CD1c-positive myeloid dendritic cell (primary cell): ENCODE measurements around the gene TASP1.
"Not testable (repeated sequence)": the region's sequence is repeated elsewhere in the genome, so short reads cannot be mapped to it uniquely, and the experiment has no call there.

Source experiments
- DNase-seq: peaks from one replicate; pipeline ENCODE4 v3.0.0-alpha.2; 2016; ENCODE audit errors: extremely low spot score

Gene TASP1, protein sequence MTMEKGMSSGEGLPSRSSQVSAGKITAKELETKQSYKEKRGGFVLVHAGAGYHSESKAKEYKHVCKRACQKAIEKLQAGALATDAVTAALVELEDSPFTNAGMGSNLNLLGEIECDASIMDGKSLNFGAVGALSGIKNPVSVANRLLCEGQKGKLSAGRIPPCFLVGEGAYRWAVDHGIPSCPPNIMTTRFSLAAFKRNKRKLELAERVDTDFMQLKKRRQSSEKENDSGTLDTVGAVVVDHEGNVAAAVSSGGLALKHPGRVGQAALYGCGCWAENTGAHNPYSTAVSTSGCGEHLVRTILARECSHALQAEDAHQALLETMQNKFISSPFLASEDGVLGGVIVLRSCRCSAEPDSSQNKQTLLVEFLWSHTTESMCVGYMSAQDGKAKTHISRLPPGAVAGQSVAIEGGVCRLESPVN

DNA sequence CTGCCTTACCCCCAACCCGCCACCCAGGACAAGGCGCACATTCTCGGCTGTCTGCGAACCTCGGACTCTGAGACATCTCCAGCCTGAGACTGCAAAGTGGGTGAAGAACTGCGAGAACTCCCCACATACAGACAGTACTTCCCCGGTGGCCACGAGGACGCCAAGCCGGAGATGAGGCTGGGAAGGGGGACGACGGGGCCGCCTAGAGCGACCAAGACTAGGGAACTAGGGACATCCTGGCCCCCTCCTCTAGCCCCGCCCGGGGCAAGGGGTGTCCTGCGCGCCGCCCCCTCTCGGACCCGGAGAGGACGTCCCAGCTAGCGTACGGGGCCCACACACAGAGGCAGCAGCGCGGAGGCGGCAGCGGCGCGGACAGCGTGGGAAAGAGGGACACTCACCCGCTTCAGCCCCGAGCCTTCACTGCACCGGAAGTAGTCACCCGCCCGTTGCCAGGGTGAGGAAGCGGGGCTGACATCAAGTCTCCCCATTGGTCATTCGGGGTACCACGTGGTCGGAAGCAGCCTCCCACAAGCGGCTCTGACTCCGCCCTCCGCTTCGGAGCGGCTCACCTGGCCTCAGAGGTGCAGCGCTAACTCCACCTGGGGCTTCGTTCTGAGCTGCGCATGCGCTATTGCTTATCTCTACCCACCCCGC is at the start of gene TASP1:
TSS of gene TASP1 (minus strand) at position 437 of the 654 bp plus-strand sequence. CDS start 8,854 bp downstream, outside the sequence.
- DNase-seq = peak; percentile 97

DNA sequence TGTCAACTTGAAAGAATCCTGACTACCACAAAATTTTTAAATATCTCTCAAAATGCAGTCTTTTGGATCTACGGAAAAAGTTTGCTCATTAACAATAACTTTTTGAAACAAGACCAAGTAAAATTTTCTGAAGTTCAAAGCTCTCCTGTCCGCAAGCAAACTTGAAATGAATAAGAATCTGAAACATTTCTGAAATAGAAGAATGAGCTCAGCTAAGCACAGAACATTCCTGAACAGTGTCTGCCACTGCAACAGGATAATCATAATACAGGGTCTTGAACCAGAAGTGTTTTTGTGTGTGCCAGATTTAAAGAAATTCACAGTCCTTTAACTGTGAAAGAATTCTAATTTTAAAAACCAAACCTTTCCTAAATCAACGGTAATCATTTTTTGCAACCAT is 49.1 kb upstream of the TASP1 start:
- no peak for DNase-seq

DNA sequence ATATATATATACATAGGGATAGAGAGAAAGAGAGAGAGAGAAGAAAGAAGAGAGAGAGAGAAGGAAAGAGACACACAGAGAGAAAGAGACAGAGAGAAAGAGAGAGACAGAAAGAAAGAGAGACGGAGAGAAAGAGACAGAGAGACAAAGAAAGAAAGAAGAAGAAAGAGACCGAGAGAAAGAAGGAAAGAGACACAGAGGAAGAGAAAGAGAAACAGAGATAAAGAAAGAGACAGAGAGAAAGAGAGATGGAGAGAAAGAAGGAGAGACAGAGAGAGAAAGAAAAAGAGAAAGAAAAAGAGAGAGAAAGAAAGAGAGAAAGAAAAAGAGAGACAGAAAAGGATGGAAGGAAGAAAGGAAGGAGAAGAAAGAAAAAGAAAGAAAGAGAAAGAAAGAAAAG is 46.9 kb upstream of the TASP1 start:
- DNase-seq = no peak

DNA sequence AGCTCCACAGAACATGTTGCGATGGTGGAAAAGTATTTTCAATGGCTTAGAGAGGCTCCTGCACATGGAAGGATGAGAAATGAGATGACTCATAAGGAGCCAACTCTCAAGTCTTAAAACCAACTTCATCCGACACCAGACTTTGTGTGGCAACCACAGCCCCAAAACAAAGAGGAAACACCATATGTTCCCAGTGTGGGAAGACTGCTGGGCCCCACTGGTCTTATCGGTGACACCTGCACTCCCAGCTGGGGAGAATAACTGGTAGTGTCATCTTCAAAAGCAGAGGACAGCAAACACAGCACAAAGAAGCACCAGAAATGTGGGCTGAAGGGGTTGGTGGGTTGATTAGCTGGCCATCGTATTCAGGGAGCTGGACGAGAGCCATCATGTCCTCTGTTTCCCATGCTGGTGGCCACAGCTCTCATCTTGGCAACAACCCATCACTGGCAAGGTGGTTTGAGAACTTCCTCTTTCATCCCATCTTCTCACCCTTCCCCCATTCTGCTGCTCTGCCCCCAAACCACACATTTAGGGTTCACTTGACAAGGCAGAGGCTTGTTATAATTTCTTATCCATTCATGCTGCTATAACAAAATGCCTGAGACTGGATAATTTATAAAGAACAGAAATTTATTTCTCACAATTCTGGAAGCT is 46.0 kb upstream of the TASP1 start:
- DNase-seq = no peak

DNA sequence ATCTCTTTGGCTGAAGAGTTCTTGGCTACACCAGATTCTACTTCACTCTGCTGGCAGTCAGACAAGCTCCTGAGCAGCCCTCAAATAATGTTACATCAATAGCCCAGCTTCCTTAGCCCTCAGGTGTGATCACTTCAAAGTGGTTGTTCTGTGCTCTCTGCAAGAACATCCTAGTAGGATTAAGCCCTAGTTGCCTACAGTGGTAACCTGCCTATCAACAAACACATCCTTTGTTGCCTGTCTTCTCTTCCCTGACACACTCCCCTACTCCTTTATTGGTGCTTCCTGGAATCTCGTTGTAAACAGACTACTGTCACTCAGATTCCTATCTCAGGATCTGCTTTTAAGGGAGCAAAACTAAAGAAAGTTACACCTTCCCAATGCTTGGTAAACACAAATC is 45.1 kb upstream of the TASP1 start:
- no peak for DNase-seq

DNA sequence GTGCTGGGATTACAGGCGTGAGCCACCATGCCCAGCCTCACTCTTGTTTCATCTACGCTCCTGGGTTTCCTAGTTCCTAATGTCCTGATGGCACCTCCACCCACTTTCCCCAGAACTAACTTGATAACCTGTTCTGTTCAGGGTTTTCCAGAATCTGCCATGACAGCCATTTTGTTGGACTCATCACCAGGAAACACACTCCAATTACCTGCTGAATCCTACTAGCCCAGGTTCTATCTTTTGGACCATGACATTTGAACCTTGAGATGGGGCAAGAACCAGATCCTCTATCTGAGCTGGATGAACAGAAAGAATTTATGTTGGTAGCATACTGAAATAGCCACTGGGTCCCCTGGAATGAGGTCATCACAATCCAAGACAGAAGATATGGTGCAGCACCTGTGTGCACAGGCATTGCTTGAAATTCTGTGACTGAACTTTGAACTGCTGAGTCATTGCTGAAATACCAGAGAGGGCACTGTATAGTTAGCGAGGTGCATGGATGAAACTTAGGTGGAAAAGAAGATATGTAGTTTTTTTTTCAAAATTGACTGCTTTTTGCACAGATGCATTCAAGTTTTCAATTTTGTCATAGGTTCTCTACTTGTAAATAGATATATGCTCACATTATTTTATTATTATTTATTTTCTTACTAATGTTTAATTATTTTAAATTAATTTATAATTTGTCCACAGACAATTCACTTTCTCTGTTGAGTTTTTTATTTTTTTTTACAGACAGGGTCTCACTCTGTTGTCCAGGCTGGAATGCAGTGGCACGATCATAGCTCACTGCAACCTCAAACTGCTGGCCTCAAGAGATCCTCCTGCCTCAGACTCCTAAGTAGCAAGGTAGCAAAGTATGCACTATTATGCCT is 42.8 kb upstream of the TASP1 start:
- no peak for DNase-seq

DNA sequence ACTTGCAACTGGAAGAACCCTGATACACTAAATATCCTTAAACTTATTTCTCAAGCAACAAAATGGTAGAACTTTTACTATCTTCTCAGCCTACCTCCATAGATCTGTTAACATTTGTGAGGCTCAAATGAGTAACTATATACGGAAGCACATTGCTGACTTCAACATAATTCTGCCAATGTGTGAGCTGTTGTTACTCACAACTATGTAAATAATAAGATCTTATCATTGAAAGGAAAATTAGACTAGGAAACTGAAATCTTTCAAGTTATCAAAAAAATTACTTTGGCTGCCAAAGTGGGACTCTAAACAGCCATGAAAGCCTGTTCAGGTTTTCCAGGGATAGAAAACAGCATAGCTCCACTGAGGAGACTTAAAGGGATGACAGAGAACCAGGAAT is 40.2 kb upstream of the TASP1 start:
- DNase-seq = no peak

DNA sequence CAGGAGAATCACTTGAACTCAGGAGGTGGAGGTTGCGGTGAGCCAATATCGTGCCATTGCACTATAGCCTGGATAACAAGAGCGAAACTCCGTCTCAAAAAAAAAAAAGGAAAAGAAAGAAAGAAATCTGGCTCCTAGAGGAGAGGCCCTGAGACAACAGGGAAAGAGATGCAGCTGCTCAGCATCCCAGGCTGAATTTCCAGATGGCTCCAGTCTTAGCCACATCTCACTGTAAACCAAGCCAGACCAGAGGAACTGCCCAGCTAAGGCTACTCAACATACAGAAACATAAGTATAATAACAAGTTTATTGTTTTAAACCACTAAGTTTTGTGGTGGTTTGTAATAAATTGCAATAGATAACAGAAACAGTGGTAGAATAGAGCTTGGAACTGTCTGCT is 38.5 kb upstream of the TASP1 start:
- no peak for DNase-seq

DNA sequence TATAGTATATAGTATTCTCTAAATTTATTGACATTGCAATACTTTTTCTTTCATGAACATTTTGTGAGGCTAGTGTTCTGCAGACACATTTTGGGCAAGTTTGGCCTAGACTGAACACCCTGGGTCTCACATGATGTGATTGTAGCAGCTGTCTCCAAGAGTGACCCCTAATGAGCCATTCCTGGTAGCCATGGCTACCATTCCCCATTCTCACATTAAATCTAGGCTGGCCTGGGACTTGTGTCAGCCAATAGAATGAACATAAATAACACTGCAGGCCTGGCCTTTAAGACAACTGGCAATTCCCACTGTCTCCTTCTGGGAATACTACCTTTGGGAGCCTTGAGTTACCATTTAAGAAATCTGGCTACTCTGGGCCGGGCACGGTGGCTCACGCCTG is 38.0 kb upstream of the TASP1 start:
- no peak for DNase-seq

DNA sequence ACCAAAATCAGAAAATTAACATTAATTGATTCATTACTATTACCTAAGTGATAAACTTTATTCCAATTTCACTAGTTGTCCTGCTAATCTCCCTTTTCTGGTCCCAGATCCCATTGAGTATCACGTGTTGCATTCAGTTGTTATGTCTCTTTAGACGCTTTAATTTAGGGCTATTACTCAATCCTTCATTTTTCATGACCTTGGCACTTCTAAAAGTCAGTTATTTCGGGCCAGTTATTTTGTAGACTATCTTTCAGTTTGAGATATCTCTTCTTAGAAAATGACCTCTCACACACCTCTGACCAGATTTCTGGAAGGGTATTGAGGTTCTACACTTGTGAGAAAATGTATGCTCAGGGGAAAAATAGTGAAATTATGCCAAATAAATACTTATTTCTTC is 34.0 kb upstream of the TASP1 start:
- DNase-seq = no peak

DNA sequence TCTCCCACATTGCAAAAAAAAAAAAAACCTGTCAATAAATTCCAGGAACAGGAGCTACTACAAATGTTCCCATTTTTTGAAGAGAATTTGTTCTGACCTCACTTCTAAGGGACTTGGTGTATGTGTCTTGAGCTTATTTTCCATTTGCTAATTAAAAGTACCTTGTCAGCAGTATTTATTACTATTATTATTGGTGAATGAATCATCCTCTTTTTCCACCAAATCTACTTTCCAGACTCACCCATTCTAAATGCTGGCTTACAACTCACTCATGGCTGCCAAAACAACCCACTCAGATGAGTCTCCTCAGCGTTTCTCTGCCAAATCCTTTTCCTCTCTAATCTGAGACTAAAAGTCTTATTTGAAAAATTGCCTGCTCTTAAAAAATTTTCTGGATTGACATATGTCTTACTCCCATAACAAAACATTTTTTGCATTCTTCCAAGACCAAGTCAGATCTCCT is 33.2 kb upstream of the TASP1 start:
- no peak for DNase-seq

DNA sequence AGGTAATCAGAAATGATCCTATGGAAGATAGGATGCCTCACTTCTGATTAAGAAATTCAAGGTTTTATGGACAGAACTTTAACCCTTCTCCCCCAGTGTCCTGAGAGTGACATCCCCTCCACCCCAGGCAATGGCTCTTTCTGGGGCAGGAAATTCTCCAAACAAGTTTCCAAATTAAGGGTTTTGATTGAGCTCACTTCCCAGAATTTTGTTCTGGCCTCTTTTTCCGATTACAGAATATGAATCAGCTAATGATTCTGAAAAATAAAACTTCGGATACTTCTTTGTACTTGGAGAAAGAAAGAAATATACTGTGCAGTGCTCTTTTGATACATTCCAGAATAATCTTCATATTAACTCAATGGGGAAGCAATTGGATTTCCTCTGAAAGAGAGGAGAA is 32.8 kb upstream of the TASP1 start:
- DNase-seq = no peak

DNA sequence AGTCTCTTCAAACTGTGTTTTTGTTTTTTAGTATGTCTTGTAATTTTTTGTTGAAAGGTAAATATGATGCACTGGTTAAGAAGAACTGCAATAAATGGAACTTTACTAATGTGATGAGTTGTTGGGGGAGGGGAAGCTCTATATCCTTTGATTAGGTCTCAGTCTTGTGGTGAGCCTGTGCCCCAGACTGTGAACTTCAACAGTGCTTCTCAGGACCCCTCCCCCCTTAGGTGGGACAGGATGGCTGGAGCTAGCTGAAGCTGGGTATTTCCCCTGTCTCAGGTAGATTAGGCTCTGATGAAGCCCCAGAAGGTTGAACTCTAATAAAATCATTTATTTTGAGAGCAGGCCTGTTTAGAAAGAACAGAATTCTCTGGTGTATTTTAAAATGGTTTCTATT is 31.4 kb upstream of the TASP1 start:
- DNase-seq = no peak

DNA sequence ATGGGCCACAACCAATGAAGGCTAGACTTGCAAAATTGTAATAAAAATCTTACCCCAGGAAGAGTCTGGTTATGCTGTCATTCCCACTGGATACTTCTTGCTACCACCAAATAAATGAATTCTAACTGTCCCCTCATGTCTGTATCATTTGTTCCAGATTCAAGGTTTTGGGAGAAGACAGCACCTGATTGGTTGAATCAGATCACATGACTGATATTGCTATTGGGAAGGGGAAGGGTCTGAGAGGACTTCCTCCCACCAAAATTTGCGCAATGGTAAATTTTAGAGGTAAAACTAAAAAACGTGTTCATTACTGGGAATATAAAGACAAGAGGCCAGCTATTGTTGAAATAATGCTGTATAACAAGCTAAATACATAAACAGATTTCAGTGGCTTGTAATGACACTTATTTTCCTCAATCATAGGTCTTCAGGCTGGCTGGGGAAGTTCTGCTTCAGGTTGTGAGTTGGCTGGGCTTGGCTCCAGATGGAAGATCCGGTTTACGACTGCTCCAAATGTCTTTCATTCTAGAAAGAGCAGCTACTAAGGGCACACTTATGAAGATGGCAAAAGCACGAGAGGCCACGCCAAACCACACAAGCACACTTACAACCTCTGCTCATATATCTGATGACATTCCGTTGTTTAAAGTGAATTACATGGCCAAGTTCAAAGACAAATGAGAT is 27.1 kb upstream of the TASP1 start:
- no peak for DNase-seq

DNA sequence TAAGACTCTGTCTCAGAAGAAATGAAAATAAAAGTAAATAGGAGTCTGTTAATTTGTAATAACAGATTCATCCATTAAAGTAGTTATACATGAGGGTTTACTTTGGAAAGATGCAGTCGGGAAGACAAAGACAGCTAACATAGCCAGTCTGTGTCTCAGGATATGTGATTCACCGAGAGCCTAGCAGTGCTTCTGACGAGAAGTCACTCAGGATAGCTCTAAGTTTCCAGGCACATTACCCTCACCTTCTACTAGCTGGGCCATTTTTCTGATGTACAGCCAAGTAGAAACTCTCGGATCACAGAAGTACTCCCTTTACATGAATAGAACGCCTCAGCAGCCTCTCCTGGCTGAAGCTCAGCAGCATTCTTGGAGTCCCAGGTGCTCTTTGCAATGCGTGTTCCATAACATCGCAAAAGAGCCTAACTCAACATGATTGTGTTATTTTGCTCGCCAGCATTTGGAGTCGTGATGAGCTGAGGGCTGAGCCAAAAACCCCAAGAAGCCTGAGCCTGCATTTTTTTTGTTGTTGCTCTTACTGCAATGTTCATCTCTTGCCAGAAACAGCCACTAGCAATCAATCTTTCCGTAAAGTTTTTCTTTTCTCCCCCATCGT is 22.4 kb upstream of the TASP1 start:
- no peak for DNase-seq

DNA sequence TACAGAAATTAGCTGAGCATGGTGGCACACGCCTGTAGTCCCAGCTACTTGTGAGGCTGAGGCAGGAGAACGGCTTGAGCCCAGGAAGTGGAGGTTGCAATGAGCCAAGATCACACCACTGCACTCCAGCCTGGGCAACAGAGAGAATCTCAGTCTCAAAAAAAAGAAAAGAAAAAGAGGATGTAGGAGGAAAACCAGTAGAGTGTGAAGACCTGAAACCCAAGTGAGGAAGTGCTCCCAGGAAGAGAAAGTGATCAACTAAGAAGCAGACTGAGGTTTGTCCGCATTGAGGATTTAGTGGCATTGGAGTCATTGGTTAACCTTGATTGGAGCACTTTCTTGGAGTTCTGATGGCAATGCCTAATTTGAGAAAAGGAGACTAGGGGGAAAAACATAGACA is 20.6 kb upstream of the TASP1 start:
- peak; percentile 40 for DNase-seq

DNA sequence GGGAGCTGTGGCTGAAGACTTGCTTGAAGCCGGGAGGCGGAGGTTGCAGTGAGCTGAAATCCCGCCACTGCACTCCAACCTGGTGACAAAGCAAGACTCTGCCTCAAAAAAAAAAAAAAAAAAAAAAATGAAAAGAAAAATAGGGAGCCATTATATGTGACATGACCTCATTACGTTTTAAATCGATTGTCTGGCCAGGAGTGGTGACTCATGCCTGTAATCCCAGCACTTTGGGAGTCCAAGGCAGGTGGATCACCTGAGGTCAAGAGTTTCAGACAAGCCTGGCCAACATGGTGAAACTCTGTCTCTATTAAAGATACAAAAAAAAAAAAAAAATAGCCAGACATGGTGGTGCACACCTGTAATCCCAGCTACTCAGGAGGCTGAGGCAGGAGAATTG is 19.3 kb upstream of the TASP1 start:
- DNase-seq = not testable (repeated sequence)

DNA sequence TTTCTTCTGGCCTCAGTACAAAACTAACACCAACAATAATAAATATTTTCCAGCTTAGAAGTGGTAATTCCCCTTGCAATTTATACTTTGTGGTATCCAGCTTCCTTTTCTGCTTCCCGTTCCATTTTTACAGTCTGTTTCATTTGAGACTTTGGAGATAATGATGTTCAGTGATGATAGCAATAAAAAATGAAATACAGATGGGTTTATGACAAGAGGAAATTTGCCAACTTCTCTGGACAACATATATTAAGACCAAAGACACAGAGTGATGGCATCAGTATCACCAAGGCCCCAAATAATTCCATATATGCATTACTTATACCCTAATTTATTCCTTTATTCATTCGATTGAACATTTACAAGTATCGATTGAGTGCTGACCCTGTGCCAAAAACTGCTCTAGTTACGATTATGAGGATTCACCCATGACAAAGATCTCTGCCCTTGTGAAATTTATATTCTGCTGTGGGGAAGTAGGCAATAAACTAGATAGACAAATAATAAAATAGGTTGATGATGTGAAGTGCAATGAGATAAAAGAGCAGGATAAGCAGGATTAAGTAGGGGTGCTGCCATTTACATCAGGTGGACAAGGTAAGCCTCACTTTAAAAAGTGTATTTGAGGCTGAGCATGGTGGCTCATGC is 18.1 kb upstream of the TASP1 start:
- DNase-seq = no peak

DNA sequence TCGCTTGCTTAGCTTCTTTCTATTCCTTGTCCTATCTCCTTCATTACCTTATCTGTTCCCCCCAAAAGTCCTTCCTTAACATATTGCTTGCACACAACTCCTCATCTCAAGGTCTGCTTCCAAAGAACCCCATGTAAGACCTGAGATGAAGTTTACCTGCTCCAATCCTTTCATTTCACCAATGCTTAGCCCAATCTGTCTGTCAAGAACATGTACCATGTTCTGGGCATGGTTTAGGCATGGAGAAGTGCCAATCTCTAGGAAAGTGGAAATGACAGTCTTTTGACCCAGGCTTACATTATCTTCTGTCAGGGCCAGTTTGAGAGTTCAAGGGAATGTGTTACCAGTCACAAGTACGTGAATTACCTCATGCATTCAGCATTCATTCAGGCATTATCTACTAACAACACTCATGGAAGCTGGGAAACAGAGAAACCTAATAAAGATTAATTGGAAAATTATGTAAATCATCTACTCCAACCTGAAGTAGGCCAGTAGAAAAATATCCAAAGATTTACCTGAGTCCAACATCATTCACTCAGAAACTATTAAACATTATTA is 15.8 kb upstream of the TASP1 start:
- no peak for DNase-seq

DNA sequence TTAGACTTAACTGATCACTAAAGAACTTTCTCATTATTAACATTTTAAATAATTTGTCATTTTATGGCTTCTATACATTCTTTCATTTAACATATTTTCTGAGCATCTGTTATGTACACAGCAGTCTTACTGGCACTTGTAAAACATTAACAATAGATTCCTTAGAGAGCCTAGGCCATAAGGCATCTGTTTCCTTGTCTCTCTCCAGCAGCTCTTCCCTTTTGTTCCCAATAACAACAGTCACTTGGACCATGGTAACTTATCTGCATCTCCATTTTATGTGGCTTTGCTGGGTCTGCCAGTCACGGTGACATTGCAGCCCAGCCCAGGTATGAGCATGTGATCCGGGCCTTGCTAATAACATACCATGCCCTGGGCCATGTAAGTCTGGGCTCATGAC is 11.7 kb upstream of the TASP1 start:
- DNase-seq = no peak
